Measurements from ENCODE around the gene ANTXR1. TPM values are rescaled to one million over a fixed set of nuclear protein-coding genes. Genes with fewer than 3 reads are reported as not detected.

The ANTXR1 gene
- total RNA-seq, 5 donors from 2014 or later (not counting 1 experiment from before 2014, with no cell fraction given) = 0.19 to 0.79 (median 0.63) TPM; not detected in 1

GRCh38 chr2:69291004-69291650, 278.1 kb downstream of the ANTXR1 start:
- ChIA-PET CTCF (no interaction called here), POLR2A (no interaction called here)
- H3K4me1 Mint-ChIP-seq = no peaks in the 10 kb centered on the region
- no peak for DNase-seq
- H3K36me3 Mint-ChIP-seq = no peaks in the 10 kb centered on the region
- Histone ChIP-seq H3K4me3 (ENCODE audit: control insufficient read depth in 1 of 2, extremely low read depth in 1 of 2, low read length in 1 of 2) (no peak overlapping the region), H3K4me1 (ENCODE audit: control insufficient read depth in 1 of 2, extremely low read depth in 1 of 2, insufficient read depth in 2 of 2, low read length in 2 of 2) (no peaks in the 10 kb centered on the region), H3K27ac (ENCODE audit: low read length) (no peak overlapping the region), H3K9me3 (no peaks in the 10 kb centered on the region), H3K36me3 (ENCODE audit: control insufficient read depth in 2 of 2, extremely low read depth in 1 of 2, insufficient read depth in 1 of 2, low read length in 1 of 2) (no peaks in the 10 kb centered on the region), H3K27me3 (replicated peaks in 1 of 2; ENCODE audit: control insufficient read depth in 2 of 2, extremely low read depth in 1 of 2, insufficient read depth in 2 of 2, low read length in 1 of 2) (peaks cover 0 to 6% of the 10 kb centered on the region in 2 experiments)
- H3K4me3 Mint-ChIP-seq = no peak overlapping the region
- no peak for ATAC-seq (replicated peaks in 1 of 4)
- H3K27me3 Mint-ChIP-seq = peaks cover 5 to 7% of the 10 kb centered on the region in 2 donors
- no peak overlapping the region for H3K27ac Mint-ChIP-seq
- no peaks in the 10 kb centered on the region for H3K9me3 Mint-ChIP-seq

- Histone ChIP-seq H3K36me3 (ENCODE audit: control insufficient read depth in 2 of 2, extremely low read depth in 1 of 2, insufficient read depth in 1 of 2, low read length in 1 of 2) (no peaks in the 10 kb centered on the region), H3K9me3 (no peaks in the 10 kb centered on the region), H3K27me3 (replicated peaks in 1 of 2; ENCODE audit: control insufficient read depth in 2 of 2, extremely low read depth in 1 of 2, insufficient read depth in 2 of 2, low read length in 1 of 2) (peaks cover 0 to 9% of the 10 kb centered on the region in 2 experiments), H3K4me1 (ENCODE audit: control insufficient read depth in 1 of 2, extremely low read depth in 1 of 2, insufficient read depth in 2 of 2, low read length in 2 of 2) (no peaks in the 10 kb centered on the region), H3K27ac (ENCODE audit: low read length) (no peak overlapping the region), H3K4me3 (ENCODE audit: control insufficient read depth in 1 of 2, extremely low read depth in 1 of 2, low read length in 1 of 2) (no peak overlapping the region)
- no peak overlapping the region for H3K4me3 Mint-ChIP-seq
- WGBS (ENCODE audit: insufficient coverage) = 100% methylated on average over 3 of the region's 3 CpGs
- ATAC-seq (replicated peaks in 1 of 4) (no peak), DNase-seq (no peak)
- CTCF ChIA-PET = no interaction called here
- no peak overlapping the region for H3K27ac Mint-ChIP-seq
- POLR2A ChIA-PET = no interaction called here
- H3K36me3 Mint-ChIP-seq = no peaks in the 10 kb centered on the region
- no peaks in the 10 kb centered on the region for H3K4me1 Mint-ChIP-seq
- no peaks in the 10 kb centered on the region for H3K9me3 Mint-ChIP-seq
- H3K27me3 Mint-ChIP-seq = peaks cover 5 to 7% of the 10 kb centered on the region in 2 donors
Observed at GRCh38 chr2:69291721-69292120, 278.7 kb downstream of the ANTXR1 start.

- ChIA-PET CTCF (no interaction called here), POLR2A (no interaction called here)
- Histone ChIP-seq H3K27ac (ENCODE audit: low read length) (no peak overlapping the region), H3K4me3 (ENCODE audit: control insufficient read depth in 1 of 2, extremely low read depth in 1 of 2, low read length in 1 of 2) (no peak overlapping the region), H3K36me3 (ENCODE audit: control insufficient read depth in 2 of 2, extremely low read depth in 1 of 2, insufficient read depth in 1 of 2, low read length in 1 of 2) (no peaks in the 10 kb centered on the region), H3K27me3 (replicated peaks in 1 of 2; ENCODE audit: control insufficient read depth in 2 of 2, extremely low read depth in 1 of 2, insufficient read depth in 2 of 2, low read length in 1 of 2) (peaks cover 0 to 9% of the 10 kb centered on the region in 2 experiments), H3K9me3 (no peaks in the 10 kb centered on the region), H3K4me1 (ENCODE audit: control insufficient read depth in 1 of 2, extremely low read depth in 1 of 2, insufficient read depth in 2 of 2, low read length in 2 of 2) (no peaks in the 10 kb centered on the region)
- Mint-ChIP-seq H3K36me3 (no peaks in the 10 kb centered on the region), H3K4me3 (no peak overlapping the region), H3K4me1 (no peaks in the 10 kb centered on the region), H3K27me3 (peaks cover 5 to 7% of the 10 kb centered on the region in 2 donors), H3K9me3 (no peaks in the 10 kb centered on the region), H3K27ac (no peak overlapping the region)
- no peak for DNase-seq
- WGBS (ENCODE audit: insufficient coverage) = 60% methylated on average over 1 of the region's 3 CpGs
- ATAC-seq (replicated peaks in 1 of 4) = no peak
Observed at GRCh38 chr2:69292256-69292655, 279.3 kb downstream of the ANTXR1 start.

- no peak overlapping the region for H3K27ac ChIP-seq (ENCODE audit: low read length)
- no peak for DNase-seq
- H3K36me3 ChIP-seq (ENCODE audit: control insufficient read depth in 2 of 2, extremely low read depth in 1 of 2, insufficient read depth in 1 of 2, low read length in 1 of 2) = no peaks in the 10 kb centered on the region
- Mint-ChIP-seq H3K36me3 (no peaks in the 10 kb centered on the region), H3K27me3 (peaks cover 4 to 15% of the 10 kb centered on the region in 2 donors), H3K9me3 (no peaks in the 10 kb centered on the region), H3K4me3 (no peak overlapping the region), H3K27ac (no peak overlapping the region), H3K4me1 (no peaks in the 10 kb centered on the region)
- no peak for ATAC-seq (replicated peaks in 1 of 4)
- no peak overlapping the region for H3K4me3 ChIP-seq (ENCODE audit: control insufficient read depth in 1 of 2, extremely low read depth in 1 of 2, low read length in 1 of 2)
- H3K27me3 ChIP-seq (replicated peaks in 1 of 2; ENCODE audit: control insufficient read depth in 2 of 2, extremely low read depth in 1 of 2, insufficient read depth in 2 of 2, low read length in 1 of 2) = peaks cover 0 to 9% of the 10 kb centered on the region in 2 experiments
- ChIA-PET CTCF (no interaction called here), POLR2A (interaction anchor here in 1 of 2 donors (0.5 kb wide), 1 partner anchor 89 kb away, joined by 6 read pairs; no protein-coding TSS in a partner anchor)
- WGBS (ENCODE audit: insufficient coverage) = 77% methylated on average over 3 of the region's 3 CpGs
- H3K9me3 ChIP-seq = no peaks in the 10 kb centered on the region
- no peaks in the 10 kb centered on the region for H3K4me1 ChIP-seq (ENCODE audit: control insufficient read depth in 1 of 2, extremely low read depth in 1 of 2, insufficient read depth in 2 of 2, low read length in 2 of 2)
Observed at GRCh38 chr2:69296421-69296820, 283.4 kb downstream of the ANTXR1 start.

- Mint-ChIP-seq H3K27me3 (peaks cover 7 to 17% of the 10 kb centered on the region in 2 donors), H3K4me3 (no peak overlapping the region), H3K4me1 (no peaks in the 10 kb centered on the region), H3K36me3 (no peaks in the 10 kb centered on the region), H3K27ac (no peak overlapping the region), H3K9me3 (no peaks in the 10 kb centered on the region)
- Histone ChIP-seq H3K27ac (ENCODE audit: low read length) (no peak overlapping the region), H3K4me1 (ENCODE audit: control insufficient read depth in 1 of 2, extremely low read depth in 1 of 2, insufficient read depth in 2 of 2, low read length in 2 of 2) (no peaks in the 10 kb centered on the region), H3K4me3 (ENCODE audit: control insufficient read depth in 1 of 2, extremely low read depth in 1 of 2, low read length in 1 of 2) (no peak overlapping the region), H3K27me3 (replicated peaks in 1 of 2; ENCODE audit: control insufficient read depth in 2 of 2, extremely low read depth in 1 of 2, insufficient read depth in 2 of 2, low read length in 1 of 2) (peaks cover 0 to 12% of the 10 kb centered on the region in 2 experiments), H3K9me3 (no peaks in the 10 kb centered on the region), H3K36me3 (ENCODE audit: control insufficient read depth in 2 of 2, extremely low read depth in 1 of 2, insufficient read depth in 1 of 2, low read length in 1 of 2) (no peaks in the 10 kb centered on the region)
- no peak for DNase-seq
- ChIA-PET CTCF (no interaction called here), POLR2A (no interaction called here)
- no peak for ATAC-seq (replicated peaks in 1 of 4)
- WGBS (ENCODE audit: insufficient coverage) = 92% methylated on average over 8 of the region's 12 CpGs
Observed at GRCh38 chr2:69297216-69297615, 284.2 kb downstream of the ANTXR1 start.

- ATAC-seq (replicated peaks in 1 of 4) = no peak
- ChIA-PET POLR2A (no interaction called here), CTCF (no interaction called here)
- Histone ChIP-seq H3K4me1 (ENCODE audit: control insufficient read depth in 1 of 2, extremely low read depth in 1 of 2, insufficient read depth in 2 of 2, low read length in 2 of 2) (no peaks in the 10 kb centered on the region), H3K9me3 (no peaks in the 10 kb centered on the region), H3K27ac (ENCODE audit: low read length) (no peak overlapping the region), H3K4me3 (ENCODE audit: control insufficient read depth in 1 of 2, extremely low read depth in 1 of 2, low read length in 1 of 2) (no peak overlapping the region), H3K27me3 (replicated peaks in 1 of 2; ENCODE audit: control insufficient read depth in 2 of 2, extremely low read depth in 1 of 2, insufficient read depth in 2 of 2, low read length in 1 of 2) (peaks cover 4 to 12% of the 10 kb centered on the region in 2 experiments), H3K36me3 (ENCODE audit: control insufficient read depth in 2 of 2, extremely low read depth in 1 of 2, insufficient read depth in 1 of 2, low read length in 1 of 2) (no peaks in the 10 kb centered on the region)
- Mint-ChIP-seq H3K4me1 (no peaks in the 10 kb centered on the region), H3K27ac (no peak overlapping the region), H3K36me3 (no peaks in the 10 kb centered on the region), H3K4me3 (no peak overlapping the region), H3K9me3 (no peaks in the 10 kb centered on the region), H3K27me3 (peaks cover 10 to 26% of the 10 kb centered on the region in 2 donors)
- 75% methylated on average over 4 of the region's 7 CpGs for WGBS (ENCODE audit: insufficient coverage)
- DNase-seq = no peak
Observed at GRCh38 chr2:69298261-69298660, 285.3 kb downstream of the ANTXR1 start.

- no peaks in the 10 kb centered on the region for H3K9me3 Mint-ChIP-seq
- CTCF ChIA-PET = no interaction called here
- Histone ChIP-seq H3K4me3 (ENCODE audit: control insufficient read depth in 1 of 2, extremely low read depth in 1 of 2, low read length in 1 of 2) (no peak overlapping the region), H3K4me1 (ENCODE audit: control insufficient read depth in 1 of 2, extremely low read depth in 1 of 2, insufficient read depth in 2 of 2, low read length in 2 of 2) (no peaks in the 10 kb centered on the region), H3K27me3 (replicated peaks in 1 of 2; ENCODE audit: control insufficient read depth in 2 of 2, extremely low read depth in 1 of 2, insufficient read depth in 2 of 2, low read length in 1 of 2) (peaks cover 5 to 14% of the 10 kb centered on the region in 2 experiments), H3K9me3 (no peaks in the 10 kb centered on the region), H3K36me3 (ENCODE audit: control insufficient read depth in 2 of 2, extremely low read depth in 1 of 2, insufficient read depth in 1 of 2, low read length in 1 of 2) (no peaks in the 10 kb centered on the region), H3K27ac (ENCODE audit: low read length) (no peak overlapping the region)
- peaks cover 13 to 28% of the 10 kb centered on the region in 2 donors for H3K27me3 Mint-ChIP-seq
- H3K4me3 Mint-ChIP-seq = no peak overlapping the region
- DNase-seq (no peak), ATAC-seq (replicated peaks in 1 of 4) (no peak)
- H3K36me3 Mint-ChIP-seq = no peaks in the 10 kb centered on the region
- no peaks in the 10 kb centered on the region for H3K4me1 Mint-ChIP-seq
- H3K27ac Mint-ChIP-seq = no peak overlapping the region
- POLR2A ChIA-PET = no interaction called here
- WGBS (ENCODE audit: insufficient coverage) = 67% methylated on average over 1 of the region's 4 CpGs
Observed at GRCh38 chr2:69298862-69299261, 285.9 kb downstream of the ANTXR1 start.

Measured in T-cell (primary cell).